GM18868 (cell line): ENCODE measurements around the gene IL13.

ENCODE experiments used
- ATAC-seq: cut with Tn5 transposase; IDR thresholded peaks from one replicate; pipeline ENCODE4 v1.9.1; 2021; ENCODE audit warnings: mild to moderate bottlenecking, moderate library complexity; ENCODE audit not compliant: unreplicated experiment

Gene IL13

DNA sequence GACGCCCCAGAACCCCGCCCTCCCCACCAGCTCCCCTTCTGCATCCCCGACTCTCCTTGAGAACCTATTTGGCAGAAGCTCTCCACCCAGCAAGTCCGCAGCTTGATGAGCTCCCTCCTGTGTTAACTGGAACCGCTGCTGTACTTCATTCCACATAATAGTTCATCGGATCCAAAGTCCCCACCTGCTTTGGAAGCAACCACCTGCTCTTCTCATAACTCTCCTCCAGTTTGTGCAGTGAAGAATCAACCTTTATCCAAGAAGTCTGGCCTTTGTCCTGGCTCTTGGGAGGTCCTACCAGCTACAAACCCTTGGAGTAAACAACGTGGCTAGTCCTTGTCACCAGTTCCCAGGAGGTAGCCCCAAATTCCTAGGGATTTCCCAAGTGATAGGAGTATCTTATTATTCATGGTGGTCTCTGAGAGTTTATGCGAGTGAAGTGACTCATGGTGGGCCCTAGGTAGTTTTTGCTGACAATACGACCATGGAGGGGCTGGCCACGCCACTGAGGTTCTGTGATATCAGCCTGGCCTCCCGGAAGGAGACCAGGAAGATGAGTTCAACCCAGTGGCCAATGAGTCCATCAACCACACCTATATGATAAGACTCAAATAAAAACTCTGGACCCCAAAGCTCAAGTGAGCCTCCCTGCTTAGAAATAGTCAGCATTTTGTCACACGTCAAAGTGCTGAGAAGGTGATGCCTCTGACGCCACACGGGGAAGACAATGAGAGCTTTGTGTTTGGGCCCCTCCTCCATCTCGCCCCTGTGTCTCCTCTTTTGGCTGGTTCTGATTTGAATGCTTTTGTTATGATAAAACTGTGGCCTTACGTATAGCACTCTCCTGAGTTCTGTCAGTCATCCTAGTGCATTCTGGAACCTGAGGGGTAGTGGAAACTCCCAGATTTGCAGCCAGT is 12.3 kb downstream of the IL13 start:
- ATAC-seq, result no peak

DNA sequence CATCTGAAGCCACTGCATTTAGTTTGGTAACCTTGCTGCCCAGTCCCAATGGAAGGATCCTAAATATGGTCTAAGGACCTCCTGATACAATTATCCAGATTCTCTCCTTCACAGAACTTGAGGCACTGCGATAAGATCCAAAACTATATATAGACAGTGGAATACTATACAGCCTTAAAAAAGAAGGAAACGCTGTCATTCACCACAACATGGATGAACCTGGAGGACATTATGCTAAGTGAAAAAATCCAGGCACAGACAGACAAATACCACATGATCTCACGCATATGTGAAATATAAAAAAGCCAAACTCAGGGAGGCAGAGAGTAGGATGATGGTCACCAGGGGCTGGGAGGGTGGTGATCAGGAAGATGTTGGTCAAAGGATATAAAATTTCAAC is 13.0 kb downstream of the IL13 start:
- ATAC-seq, result no peak

DNA sequence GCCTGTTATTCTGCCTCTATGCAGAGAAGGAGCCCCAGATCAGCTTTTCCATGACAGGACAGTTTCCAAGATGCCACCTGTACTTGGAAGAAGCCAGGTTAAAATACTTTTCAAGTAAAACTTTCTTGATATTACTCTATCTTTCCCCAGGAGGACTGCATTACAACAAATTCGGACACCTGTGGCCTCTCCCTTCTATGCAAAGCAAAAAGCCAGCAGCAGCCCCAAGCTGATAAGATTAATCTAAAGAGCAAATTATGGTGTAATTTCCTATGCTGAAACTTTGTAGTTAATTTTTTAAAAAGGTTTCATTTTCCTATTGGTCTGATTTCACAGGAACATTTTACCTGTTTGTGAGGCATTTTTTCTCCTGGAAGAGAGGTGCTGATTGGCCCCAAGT is 15.5 kb downstream of the IL13 start:
- no peak for ATAC-seq

DNA sequence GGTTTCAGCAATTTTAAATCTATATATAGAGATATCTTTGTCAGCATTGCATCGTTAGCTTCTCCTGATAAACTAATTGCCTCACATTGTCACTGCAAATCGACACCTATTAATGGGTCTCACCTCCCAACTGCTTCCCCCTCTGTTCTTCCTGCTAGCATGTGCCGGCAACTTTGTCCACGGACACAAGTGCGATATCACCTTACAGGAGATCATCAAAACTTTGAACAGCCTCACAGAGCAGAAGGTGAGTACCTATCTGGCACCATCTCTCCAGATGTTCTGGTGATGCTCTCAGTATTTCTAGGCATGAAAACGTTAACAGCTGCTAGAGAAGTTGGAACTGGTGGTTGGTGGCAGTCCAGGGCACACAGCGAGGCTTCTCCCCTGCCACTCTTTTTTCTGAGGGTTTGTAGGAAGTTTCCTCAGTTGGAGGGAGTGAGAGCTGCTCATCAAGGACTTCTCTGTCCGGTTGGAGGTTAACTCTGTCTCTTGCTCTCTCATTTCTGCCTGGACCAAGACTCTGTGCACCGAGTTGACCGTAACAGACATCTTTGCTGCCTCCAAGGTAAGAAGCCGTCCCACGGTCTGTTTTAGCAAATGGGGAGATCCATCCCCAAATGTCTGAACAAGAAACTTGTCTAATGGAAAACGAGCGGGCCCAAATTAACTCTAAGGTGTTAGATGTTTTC is 16.1 kb downstream of the IL13 start, which contains the start of gene IL4:
Gene IL4, plus strand, starts transcription at position 51 of the 692 bp plus-strand sequence. Its CDS starts 62 bp downstream, at position 113.
- ATAC-seq, result no peak

DNA sequence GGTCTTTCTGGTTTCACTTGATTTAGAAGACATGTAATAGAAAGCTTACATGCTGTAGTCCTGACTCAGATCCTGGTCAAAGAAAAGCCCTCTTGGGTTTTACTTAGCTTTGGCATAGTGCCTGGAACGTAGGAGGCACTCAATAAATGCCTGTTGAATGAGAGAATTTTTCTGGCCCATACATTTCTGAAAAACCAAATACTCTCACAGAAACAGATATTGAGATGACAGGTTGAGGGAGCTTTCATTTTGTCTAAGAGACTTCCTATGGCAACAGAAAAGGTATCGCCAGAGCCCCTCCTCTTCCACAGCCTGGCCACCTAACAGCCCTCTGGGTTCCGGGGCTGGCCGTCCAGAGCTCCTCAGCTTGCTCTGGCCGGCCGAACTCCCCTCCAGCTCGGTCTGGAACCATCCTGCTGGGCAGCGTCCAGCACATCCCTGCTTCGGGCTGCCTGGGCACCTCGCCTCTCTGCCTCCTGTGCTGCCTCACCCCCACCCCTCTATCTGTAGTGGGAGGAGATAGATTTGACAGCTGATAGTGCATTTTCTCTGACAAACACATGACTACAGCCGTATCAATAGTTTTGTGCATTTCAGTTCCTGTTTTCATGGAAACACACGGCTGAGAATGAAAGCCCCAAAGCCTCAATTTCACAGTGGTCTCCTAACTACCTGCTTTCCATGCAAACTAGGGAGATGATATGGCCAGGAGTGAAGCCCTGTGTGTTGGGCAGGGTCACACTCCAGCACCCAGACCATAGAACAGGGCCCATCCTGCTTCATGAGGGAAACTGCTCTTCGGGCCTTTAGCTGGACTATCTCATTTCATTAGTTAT is 16.9 kb downstream of the IL13 start:
- peak; percentile 85 for ATAC-seq

DNA sequence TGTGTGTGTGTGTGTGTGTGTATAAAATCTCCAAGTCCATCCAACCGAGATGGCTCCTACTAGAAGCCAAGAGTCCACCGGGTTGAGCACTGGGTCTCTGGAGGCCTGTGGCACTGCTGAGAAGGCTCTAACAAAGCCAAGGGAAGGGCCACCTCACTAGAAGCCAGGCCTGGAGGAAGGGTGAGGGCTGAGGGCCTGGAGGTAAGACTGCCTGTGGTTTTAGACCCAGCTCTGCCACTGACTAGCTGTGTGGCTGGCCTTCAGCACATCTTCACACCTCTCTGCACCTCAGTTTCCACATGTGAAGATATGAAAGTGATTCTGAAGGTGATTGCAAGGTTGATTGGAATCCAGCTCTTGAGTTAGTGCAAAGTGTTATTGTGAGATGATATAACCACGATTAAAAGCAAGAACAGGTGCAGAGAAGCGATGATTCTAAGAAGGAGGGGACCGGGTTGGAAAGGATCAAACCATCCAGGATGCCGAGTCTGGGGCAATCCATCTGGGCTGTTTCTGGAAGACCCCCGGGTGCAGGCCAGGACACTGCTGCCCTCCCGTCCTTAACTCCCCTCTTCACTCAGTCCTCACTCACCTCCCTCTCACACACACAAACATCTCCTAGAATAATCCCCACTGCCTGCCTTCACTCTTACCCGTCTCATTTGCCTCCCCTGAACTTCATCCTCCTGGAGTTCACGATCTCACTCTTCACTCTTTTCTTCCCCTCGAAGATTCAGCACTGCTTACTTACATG is 18.1 kb downstream of the IL13 start:
- no peak for ATAC-seq

DNA sequence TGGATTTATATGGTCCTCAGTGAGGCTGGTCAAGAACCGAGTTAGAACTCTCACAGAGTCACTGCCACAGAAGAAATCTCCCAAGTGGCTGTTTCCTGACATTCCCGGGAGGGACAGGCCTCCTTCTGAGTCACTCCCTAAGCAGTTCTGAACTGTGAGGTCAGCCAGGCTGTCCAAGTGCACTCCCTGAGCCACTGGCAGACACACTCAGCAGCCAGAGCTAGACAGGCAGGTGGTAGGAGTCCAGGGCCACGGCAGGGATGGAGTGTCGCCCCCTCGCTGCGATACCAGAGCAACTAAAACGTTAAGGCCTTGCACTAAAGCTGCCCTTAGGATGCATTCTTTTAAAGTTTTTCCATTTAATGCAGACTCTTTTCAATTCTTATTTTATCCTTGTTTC is 19.2 kb downstream of the IL13 start:
- no peak for ATAC-seq

DNA sequence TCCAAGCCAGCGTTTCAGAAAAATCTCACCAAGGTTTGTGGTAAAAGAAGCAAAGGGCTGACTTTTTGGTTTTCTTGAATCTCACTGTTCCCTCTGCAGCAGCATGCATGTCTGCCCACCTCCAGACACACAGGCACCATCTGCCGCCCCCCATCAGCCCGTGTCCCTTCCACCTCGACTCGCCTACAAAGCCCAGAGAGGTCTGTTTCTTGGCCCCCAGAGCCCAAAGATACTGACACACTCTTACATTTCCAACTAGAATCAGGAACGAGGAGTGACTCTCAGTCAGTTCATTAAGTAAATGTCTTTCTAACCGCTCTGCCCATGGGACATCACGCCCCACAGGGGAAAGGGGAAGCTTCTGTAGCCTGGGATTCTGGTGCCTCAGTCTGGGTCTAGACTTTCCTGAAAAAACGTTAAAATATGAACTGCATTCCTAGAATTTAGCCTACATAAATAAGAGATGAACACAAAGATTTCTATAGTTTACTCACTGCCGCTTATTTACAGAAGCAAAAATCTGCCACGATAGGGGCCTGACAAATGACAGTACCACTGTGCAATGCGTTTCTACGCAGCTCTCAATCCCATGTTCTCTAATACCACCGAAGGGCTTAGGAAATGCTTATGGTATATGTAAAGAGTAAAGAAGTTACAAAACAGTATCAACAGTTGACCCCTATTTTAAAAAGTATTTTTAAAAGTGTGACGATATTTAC is 19.9 kb downstream of the IL13 start:
- no peak for ATAC-seq

DNA sequence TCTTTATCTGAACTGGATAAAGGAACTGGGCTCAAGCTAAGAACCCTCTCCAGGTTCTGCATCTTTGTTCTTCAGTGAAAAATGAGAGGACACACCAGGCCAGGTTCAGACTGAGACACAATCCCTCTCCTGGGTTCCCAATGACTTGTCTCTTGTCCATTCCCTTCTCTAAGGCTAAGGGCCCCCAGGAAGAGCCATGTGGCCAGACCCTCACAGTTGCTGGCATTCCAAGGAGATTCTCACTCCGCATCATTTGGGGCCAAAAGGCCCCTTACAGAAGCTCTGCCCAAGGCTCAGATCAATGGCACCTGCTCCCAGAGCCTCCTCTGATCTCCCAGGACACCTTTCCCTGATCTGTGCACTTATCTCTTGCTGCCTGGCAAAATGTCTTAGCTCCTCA is 20.8 kb downstream of the IL13 start:
- ATAC-seq, result no peak

DNA sequence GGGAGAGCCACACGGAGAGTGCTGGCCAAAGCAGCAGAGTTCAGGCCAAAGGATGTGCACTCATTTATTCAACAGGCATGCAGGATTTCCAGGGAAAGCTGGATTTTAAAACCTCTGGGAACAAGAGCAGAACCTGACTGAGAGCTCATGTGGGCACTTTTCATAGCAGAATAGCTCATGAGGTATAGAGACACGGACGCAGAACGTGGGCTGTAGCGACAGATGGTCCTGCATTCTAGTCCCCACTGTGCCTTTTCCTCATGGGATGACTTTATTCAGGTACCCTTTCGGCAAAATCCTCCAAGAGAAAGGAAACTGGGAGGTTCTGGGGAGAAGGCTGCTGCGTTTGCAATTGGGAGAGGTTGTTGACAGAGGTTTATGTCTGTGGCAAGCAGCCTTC is 21.2 kb downstream of the IL13 start:
- no peak for ATAC-seq

DNA sequence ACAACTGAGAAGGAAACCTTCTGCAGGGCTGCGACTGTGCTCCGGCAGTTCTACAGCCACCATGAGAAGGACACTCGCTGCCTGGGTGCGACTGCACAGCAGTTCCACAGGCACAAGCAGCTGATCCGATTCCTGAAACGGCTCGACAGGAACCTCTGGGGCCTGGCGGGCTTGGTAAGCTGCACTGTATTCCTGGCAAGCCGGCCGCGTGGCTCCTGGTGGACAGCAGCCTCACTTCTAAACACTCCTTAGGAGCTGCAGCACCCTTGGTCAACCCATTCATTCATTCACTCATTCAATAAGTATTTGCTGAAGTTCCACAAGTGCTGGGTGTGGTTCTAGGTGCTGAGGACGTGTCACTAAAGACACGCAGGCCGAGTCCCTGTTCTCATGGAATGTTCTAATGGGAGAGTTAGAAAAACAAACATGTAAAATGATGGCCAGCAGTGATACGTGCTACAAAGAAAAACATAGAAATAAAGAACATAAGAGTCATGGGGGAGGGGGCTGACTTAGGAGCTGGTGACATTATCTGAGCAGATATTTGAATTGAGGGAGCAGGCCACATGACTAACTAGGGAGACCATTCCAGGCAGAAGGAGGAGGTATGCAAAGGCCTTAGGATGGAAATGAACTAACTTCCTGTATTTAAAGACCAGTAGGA is 21.9 kb downstream of the IL13 start:
- ATAC-seq, result no peak

DNA sequence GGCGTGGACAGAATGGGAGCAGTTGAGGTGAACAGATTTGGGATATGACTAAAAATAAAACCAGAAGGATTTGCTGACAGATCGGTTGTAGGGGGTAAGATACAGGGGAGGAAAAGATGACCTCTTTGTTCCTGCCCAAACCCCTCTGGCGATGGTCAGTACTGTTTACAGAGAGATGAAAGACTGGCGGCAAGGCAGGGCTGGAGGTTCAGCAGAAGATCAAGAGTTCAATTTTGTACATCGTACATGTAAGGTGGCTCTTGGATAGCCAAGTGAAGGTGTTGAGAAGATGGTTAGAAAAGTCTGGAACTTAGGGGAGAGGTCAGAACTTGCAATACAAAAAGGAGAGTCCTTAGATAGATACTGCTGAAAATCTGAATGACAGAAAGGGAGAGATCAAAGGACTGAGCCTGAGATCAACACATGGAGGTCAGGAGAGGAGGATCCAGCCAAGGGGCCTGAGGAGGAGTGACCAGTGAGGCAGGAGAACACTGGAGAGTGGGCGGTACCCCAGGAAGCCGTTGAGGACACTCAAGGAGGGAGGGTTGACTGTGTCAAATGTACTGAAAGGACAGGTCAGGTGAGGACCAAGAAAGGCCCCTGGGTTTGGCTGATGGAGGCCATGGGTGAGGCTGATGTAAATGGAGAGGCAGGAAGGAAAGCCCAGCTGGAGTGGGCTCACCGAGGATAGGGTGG is 23.0 kb downstream of the IL13 start:
- ATAC-seq, result no peak

DNA sequence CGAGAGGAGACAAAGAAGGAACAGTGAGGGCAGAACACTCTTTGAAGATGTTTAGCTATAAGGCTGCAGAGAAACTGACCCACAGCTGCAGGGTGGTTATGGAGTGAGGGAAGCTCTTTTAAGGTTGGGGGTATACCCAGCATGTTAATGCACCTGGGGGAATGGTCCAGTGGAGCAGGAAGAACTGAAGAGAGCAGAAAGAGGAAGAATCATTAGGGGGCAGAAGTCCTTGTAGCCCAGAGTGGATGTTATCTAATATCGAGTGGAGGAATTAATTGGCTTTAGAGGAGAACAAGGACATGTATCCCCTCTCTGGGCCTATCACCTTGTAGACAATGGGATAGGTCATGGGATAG is 23.5 kb downstream of the IL13 start:
- ATAC-seq, result no peak

DNA sequence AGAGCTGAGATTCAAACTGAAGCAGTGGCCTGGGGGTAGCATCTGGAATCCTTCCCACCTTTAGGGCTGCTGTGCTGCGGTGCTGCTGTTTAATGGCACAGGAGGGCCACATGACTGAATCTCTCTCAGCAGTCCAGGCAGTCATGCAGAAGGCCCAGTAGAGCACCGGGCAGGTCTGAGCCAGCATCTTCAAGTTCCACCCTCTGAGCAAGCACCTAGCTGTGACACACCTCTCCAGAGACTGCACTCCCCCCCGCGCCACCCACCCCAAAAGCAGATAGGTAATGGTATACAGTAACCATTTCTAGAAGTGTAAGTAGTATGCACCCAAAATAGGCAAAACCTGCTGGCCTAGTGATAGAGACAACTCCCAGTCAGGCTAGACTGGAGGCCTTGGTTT is 24.0 kb downstream of the IL13 start:
- no peak for ATAC-seq

DNA sequence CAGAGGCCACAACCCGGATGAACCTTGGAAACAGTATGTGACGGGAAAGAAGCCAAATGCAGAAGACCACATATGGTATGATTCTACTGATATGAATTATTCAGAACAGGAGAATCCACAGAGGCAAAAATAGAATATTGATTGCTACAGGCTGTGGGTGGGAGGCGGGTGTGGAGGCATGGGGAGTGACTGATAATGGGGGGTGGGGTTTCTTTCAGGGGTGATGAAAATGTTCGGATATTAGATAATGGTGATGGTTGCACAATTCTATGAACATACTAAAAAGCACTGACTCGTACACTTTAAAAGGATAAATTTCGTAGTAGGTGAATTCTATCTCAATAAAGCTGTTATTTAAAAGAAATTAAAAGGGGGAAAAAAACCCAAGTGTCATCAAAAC is 26.5 kb downstream of the IL13 start:
- no peak for ATAC-seq

DNA sequence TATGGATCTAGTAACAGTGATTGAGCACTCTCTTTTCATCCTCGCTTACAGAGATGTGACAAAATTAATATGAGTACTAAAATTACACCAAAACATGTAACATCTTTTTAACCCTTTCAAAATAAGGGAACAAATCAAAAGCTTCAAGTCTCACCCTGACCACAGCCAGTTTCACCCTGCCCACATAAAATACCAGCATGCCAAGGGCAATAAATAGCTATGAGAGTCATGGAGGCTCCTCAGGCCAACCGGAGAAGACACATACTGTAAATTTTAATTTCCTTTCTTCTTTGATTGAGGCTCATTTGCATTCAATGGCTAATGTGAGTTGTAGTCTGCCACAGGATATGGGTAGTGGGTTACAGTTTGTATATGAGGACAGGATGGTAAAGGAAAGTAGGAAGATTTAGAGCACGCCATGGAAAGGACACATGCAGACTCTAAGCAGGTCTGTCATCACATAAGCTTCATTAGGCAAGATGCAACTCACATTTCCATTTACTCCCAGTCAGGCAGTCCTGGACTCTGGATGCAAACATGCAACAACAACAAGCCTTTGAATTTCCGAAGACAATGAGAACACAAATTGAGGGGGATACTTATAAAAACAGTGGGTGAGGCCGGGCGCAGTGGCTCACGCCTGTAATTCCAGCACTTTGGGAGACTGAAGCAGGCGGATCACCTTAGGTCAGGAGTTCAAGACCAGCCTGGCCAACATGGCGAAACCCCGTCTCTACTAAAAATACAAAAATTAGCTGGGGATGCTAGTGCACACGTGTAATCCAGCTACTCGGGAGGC is 27.1 kb downstream of the IL13 start:
- ATAC-seq, result peak; percentile 35

DNA sequence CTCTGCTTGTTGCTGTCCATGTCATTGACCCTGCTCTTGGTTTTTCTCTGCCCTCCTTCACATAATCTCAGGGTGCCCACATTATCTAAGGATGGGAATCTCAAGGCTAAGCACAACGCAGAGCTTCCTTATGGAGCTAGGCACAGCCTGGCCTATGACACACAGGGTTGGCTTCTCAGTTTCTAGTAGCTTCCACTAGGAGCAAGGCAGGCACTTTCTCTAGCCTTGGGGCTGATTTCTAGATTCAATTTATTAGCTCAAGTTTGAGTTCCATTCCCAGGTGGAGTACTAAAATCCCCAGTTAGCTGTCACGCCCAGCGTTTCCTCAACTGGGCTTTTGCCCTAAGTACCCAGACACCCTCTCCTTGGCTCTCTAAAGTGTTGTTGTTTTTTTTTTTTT is 28.2 kb downstream of the IL13 start:
- ATAC-seq, result no peak

DNA sequence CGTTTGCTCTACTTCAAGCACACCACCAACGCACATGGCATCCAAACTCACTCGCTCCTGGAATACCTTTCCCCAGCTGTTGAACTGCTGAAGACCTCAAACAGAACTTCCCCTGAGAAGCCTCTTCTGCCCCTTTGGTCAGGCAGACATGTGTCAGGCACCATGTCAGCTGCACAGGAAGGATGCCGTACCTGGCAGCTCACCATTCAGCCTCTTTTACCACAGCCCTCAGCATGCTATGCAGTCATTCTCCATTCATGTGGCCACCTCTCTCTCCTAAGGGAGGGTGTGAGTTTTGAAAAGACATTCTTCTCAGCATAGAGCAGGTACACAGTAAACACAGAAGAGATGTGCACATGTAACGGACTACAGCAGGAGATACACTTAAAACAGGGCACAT is 30.0 kb downstream of the IL13 start:
- peak; percentile 29 for ATAC-seq
